ENCODE measurements around the gene PELI2. TPM values are rescaled to one million over a fixed set of nuclear protein-coding genes. Genes with fewer than 3 reads are reported as not detected.

PELI2 gene
- total RNA-seq, 1 donor from 2014 or later: 16.2 TPM

GRCh38 chr14:56108057-56108456, 10.2 kb upstream of the PELI2 start:
- no peaks in the 10 kb centered on the region for H3K4me1 Mint-ChIP-seq
- no peak for DNase-seq (ENCODE audit: low read depth, low spot score)
- no peak overlapping the region for H3K4me3 Mint-ChIP-seq
- TF ChIP-seq, protein P1, sequence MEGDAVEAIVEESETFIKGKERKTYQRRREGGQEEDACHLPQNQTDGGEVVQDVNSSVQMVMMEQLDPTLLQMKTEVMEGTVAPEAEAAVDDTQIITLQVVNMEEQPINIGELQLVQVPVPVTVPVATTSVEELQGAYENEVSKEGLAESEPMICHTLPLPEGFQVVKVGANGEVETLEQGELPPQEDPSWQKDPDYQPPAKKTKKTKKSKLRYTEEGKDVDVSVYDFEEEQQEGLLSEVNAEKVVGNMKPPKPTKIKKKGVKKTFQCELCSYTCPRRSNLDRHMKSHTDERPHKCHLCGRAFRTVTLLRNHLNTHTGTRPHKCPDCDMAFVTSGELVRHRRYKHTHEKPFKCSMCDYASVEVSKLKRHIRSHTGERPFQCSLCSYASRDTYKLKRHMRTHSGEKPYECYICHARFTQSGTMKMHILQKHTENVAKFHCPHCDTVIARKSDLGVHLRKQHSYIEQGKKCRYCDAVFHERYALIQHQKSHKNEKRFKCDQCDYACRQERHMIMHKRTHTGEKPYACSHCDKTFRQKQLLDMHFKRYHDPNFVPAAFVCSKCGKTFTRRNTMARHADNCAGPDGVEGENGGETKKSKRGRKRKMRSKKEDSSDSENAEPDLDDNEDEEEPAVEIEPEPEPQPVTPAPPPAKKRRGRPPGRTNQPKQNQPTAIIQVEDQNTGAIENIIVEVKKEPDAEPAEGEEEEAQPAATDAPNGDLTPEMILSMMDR (conservative IDR thresholded peaks at IDR 0.05): no peak
- no peaks in the 10 kb centered on the region for H3K9me3 Mint-ChIP-seq
- H3K27ac Mint-ChIP-seq (ENCODE audit: unreplicated experiment): no peak overlapping the region
- no peaks in the 10 kb centered on the region for H3K27me3 Mint-ChIP-seq (ENCODE audit: low read depth)
- H3K36me3 Mint-ChIP-seq (ENCODE audit: low read depth): no peaks in the 10 kb centered on the region

DNA sequence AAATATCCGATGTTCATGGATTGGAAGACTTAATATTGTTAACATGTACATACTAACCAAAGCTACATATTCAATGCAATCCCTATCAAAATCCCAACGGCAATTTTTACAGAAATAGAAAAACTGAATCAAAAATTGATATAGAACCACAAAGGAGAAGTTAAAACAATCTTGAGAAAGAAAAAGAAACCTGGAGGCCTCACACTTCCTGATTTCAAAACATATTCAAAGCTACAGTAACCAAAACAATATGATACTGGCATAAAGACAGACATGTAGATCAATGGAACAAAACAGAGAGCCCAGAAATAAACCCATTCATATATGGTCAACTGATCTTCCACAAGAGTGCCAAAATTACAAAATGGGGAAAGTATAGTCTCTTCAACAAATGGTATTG, 5.4 kb upstream of the PELI2 start:
- H3K27ac Mint-ChIP-seq (ENCODE audit: unreplicated experiment): no peak overlapping the region
- DNase-seq (ENCODE audit: low read depth, low spot score): no peak
- no peak overlapping the region for H3K4me3 Mint-ChIP-seq
- no peaks in the 10 kb centered on the region for H3K9me3 Mint-ChIP-seq
- no peaks in the 10 kb centered on the region for H3K27me3 Mint-ChIP-seq (ENCODE audit: low read depth)
- TF ChIP-seq, protein P1 (conservative IDR thresholded peaks at IDR 0.05): no peak
- no peaks in the 10 kb centered on the region for H3K36me3 Mint-ChIP-seq (ENCODE audit: low read depth)
- peaks cover 9% of the 10 kb centered on the region for H3K4me1 Mint-ChIP-seq

GRCh38 chr14:56115334-56115870, 2.8 kb upstream of the PELI2 start:
- peak overlapping the region; percentile 58 for H3K4me3 Mint-ChIP-seq
- no peak for DNase-seq (ENCODE audit: low read depth, low spot score)
- no peaks in the 10 kb centered on the region for H3K36me3 Mint-ChIP-seq (ENCODE audit: low read depth)
- TF ChIP-seq, protein P1 (conservative IDR thresholded peaks at IDR 0.05): no peak
- H3K27ac Mint-ChIP-seq (ENCODE audit: unreplicated experiment): peak overlapping the region; percentile 24
- peaks cover 22% of the 10 kb centered on the region for H3K4me1 Mint-ChIP-seq
- H3K27me3 Mint-ChIP-seq (ENCODE audit: low read depth): peaks cover 3% of the 10 kb centered on the region
- H3K9me3 Mint-ChIP-seq: no peaks in the 10 kb centered on the region

GRCh38 chr14:56115976-56116893, 2.0 kb upstream of the PELI2 start:
- Mint-ChIP-seq H3K4me1 (peaks cover 29% of the 10 kb centered on the region), H3K9me3 (no peaks in the 10 kb centered on the region), H3K27ac (ENCODE audit: unreplicated experiment) (no peak overlapping the region), H3K4me3 (peak overlapping the region; percentile 76), H3K36me3 (ENCODE audit: low read depth) (no peaks in the 10 kb centered on the region), H3K27me3 (ENCODE audit: low read depth) (peaks cover 10% of the 10 kb centered on the region)
- DNase-seq (ENCODE audit: low read depth, low spot score): no peak
- TF ChIP-seq, protein P1 (conservative IDR thresholded peaks at IDR 0.05): no peak

GRCh38 chr14:56118611-56119181, 485 bp downstream of the PELI2 start:
- H3K9me3 Mint-ChIP-seq: no peaks in the 10 kb centered on the region
- peaks cover 14% of the 10 kb centered on the region for H3K27me3 Mint-ChIP-seq (ENCODE audit: low read depth)
- no peak overlapping the region for H3K27ac Mint-ChIP-seq (ENCODE audit: unreplicated experiment)
- H3K36me3 Mint-ChIP-seq (ENCODE audit: low read depth): no peaks in the 10 kb centered on the region
- H3K4me1 Mint-ChIP-seq: peaks cover 29% of the 10 kb centered on the region
- TF ChIP-seq, protein P1 (conservative IDR thresholded peaks at IDR 0.05): no peak
- no peak overlapping the region for H3K4me3 Mint-ChIP-seq
- DNase-seq (ENCODE audit: low read depth, low spot score): no peak

Data from neural crest cell (in vitro differentiated cells).